HG02571 (cell line): Measurements from ENCODE around the gene ETV6.

Experiments
- ATAC-seq: cut with Tn5 transposase; IDR thresholded peaks from one replicate; pipeline ENCODE4 v1.9.1; 2021; ENCODE audit warnings: mild to moderate bottlenecking, moderate library complexity; ENCODE audit not compliant: unreplicated experiment

ETV6 gene

GRCh38 chr12:11769723-11770514 lies 120.4 kb downstream of the ETV6 start:
- no peak for ATAC-seq

GRCh38 chr12:11771356-11771755 lies 121.9 kb downstream of the ETV6 start:
- no peak for ATAC-seq

DNA sequence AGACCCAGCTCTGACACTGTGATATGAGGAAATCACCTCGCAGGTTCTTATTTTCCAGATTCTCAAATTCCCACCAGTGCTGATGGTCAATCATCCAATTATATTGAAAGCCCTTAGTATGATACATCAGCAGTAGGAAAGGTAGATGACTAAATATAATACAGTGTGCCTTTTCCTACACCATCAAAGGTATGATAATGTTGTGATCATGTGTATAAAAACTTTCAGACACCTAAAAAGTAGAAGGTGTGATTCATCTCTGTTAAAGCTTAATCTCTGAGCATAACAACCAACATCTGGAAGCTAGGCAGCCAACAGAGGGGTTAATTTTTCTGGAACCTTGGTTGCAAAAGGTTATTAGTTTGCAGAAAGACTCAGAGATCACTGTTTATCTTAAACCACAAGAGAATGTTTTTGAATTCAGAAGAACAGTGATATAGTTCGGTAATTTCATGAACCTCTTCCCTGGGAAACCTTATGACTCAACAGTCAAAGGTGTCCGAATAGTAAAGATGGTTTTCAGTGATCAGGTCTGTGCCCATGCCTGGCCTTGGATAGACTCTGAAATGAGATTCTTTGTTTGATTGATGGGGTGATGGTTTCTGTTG lies 122.5 kb downstream of the ETV6 start:
- ATAC-seq = no peak

- no peak for ATAC-seq
These were observed 124.6 kb downstream of the ETV6 start for GRCh38 chr12:11773889-11774677.

DNA sequence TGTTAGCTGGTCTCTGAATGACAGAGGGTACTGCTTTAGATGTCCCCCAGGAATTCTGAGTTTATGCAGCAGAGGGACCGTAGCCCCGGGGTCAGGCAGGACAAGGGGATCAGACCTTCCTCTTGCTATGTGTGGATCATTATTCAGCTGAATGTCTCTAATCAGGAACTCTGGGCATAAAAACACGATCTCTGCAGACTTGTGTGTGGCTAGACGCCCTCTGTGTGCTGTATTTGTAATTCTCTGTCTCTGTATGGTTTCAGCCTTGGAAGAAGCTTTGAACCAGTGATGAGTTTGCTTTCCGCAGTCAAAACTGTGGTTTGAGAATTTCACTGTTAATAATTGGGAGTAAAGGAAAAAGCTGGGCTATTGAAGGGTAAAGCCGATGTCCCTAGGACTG lies 125.3 kb downstream of the ETV6 start:
- ATAC-seq = no peak

GRCh38 chr12:11776316-11776715 lies 126.8 kb downstream of the ETV6 start:
- ATAC-seq = no peak

- ATAC-seq = no peak
These were observed 128.0 kb downstream of the ETV6 start for GRCh38 chr12:11777451-11777850.

- no peak for ATAC-seq
These were observed 128.5 kb downstream of the ETV6 start for GRCh38 chr12:11777962-11778361.

DNA sequence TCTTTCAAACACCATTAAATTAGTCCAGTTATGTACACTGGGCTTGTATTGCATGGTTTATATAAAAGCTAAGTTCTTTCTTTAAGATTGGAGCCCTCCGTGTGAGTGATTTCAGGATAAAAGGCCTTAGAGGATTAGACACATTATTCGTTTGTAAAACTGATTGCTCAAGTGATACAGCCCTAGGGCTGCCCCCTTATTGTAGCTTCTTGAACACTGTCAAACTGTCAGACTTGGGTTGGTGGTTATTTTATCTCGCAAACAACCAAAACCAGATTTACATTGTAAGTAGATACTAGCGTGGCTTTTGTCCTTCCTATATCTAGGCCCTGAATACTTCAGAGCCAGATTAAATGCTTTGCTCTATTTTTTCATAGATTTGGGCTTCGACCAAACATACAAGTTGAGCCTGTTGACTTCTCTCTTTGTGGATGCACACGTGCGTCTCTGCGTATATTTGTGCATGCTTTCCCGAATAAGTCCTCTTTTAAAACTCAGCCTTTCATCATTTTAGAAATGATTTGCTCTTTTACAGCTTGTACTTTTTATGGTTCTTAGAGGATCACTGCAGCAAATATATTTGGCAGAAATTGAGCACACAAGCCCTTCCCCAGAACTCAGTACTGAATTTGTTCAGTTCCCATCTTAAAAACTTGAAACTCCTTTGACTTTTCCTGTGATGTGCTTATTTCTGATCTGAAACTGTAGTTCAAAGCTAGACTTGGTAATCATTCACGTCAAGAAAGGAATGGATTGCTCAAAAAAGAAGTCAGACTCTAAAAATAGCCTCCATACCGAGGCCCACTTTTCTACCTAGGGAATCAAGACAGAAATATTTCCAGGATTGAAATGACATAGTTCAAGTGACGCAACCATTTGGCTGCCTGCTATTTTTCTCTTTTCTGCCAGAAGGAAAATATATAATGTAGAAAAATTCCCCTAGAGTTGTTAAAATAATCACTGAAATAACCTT lies 129.5 kb downstream of the ETV6 start:
- no peak for ATAC-seq

GRCh38 chr12:11780521-11781101 lies 131.1 kb downstream of the ETV6 start:
- ATAC-seq = peak; percentile 82

DNA sequence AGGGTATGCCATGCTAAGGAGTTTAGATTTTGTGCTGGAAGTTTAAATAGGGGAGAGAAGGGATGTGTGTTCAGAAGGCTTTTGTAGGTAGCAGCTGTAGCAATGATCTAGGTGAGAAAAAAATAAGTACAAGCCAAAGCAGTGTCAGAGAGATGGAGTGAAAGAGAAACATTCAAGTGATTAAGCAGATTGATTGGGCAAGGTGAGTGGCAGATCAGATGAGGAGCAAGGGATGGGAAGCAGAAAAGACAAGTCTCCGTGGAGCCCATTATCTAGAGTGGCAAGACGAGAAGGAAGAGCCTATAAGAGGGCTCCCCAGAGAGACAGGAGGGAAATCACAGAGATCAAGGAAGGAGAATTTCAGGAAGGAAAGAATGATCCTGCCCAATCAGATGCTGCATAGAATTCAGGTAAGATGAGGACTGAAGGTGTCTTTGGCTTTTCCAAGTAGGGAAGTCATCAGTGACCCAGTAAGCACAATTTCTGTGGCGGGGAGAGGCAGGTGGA lies 133.5 kb downstream of the ETV6 start:
- ATAC-seq = no peak

DNA sequence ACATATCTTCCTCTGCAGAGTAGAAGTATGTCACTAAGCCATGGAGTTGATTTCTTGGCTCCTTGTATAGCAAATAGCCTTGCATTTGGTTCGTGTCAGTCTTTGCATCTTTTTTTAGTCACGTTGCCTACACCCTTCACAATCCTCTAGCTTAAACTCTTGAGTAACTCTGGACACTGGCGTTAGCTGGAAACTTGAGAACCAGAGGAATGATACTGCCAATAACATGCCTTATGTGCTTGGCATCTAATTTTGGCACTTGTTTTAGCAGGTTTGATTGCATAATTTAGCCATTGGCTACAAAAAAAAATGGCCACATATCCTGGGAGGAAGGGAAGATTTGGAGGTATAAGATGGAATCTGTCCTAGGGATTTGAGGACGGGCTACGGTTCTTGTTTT lies 136.2 kb downstream of the ETV6 start:
- ATAC-seq = no peak

DNA sequence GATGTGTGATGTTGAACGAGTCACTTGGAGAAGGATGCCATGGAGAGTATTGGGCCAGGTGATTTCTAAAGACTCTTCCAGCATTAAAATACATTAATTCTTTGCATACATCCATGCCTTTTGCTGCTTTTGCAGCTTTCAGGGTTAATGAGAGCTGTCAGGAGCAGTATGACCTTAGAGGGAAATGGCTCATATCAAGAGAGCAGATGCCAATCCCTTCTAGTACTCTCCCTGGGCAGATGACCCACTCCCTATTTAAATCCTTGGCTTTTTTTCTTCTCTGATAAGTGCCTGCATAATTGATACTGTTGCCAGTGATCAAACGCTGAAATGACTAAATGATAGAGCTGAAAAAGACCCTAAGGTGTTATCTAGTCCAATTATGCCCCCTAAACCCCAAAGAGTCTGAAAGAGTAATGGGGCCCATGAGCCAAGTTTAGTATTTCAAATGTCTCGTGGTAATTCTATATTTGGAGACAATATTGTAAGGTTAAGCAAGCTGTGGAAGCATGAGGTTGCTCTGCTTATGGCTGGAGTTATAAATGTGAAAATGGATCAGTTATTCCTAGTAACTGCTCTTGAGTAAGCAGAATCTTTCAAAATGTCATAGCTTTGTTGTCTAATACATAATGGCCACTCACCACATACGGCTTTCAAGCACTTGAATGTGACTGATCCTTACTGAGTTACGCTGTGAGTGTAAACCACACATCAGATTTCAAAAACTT lies 137.3 kb downstream of the ETV6 start:
- ATAC-seq = no peak

DNA sequence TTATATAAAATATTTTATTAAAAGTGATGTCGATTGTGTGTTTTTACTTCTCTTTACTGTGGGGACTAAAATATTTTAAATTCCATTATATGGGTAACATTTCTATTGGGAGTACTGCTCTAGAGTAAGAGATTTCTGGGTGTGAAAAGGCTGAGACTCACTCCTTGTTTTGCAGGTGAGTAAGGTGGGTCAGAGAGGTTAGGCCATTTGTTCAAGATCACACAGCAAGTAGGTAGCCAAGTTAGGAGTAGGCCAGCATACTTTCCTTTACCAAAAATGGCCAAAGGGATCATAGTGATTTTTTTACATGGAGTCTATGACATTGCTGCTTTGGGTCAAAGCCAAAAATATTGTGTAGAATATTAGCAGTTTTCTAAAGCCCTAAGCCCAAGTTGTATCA lies 138.0 kb downstream of the ETV6 start:
- ATAC-seq = no peak

DNA sequence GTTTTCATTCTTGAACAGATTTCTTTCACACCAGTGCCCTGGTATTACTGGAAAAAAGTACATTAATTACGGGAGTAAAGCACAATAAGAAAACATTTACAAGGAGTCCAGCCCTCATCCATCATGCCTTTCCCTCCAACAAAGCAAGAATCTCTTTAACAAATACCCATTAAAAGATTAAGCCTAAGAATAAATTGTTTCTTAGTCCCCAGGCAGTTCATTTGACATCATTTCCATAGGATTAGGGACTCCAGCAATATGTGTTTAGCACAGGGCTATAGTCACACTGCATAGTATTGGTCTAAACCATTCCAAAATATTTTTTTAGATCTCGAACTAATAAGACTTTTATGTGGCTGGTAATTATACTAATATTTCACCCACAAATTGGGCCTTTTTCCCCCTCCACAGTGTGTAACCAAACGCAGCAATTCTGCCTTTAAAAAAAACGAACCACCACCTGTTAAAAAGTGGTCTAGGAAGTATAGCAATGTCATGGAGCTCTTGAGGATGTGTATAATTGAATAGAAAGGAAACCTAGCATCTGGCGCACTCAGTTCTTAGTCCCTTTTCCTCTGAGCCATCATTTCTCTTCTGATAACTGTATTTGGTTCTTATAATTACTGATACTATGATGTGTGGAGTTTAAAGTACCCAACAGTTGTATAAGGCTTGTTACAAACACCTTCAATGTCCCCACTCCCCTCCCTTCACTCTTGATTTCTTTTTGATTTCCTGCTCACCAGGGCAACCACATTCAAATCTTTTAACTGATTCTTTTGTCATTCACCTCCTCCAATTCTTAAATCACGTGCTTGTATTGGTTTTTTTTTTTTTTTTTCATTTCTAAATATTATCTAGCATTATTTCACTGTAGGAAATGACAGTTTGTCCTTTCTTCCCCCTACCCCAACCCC lies 138.7 kb downstream of the ETV6 start:
- no peak for ATAC-seq

- no peak for ATAC-seq
These were observed 144.6 kb downstream of the ETV6 start for GRCh38 chr12:11793921-11794710.

GRCh38 chr12:11794751-11795150 lies 145.3 kb downstream of the ETV6 start:
- no peak for ATAC-seq
